ENCODE data around the gene TEAD4.
A peak's percentile ranks its signal among the peaks of the same experiment; 100 is the strongest.

Gene TEAD4

GRCh38 chr12:2959192-2959504 lies at the start of gene TEAD4:
Gene TEAD4 (plus strand): TSS chr12:2959397.
- peak; percentile 17 for DNase-seq

GRCh38 chr12:2912216-2912575 lies 47.0 kb upstream of the TEAD4 start:
- no peak for DNase-seq

- no peak for DNase-seq
These were observed 39.9 kb upstream of the TEAD4 start for GRCh38 chr12:2919249-2919648.

GRCh38 chr12:2922329-2922728 lies 36.9 kb upstream of the TEAD4 start:
- no peak for DNase-seq

GRCh38 chr12:2923057-2923456 lies 36.1 kb upstream of the TEAD4 start:
- DNase-seq = no peak

GRCh38 chr12:2924019-2924418 lies 35.2 kb upstream of the TEAD4 start:
- DNase-seq = no peak

GRCh38 chr12:2925322-2925995 lies 33.7 kb upstream of the TEAD4 start:
- peak; percentile 9 for DNase-seq

GRCh38 chr12:2930865-2931264 lies 28.3 kb upstream of the TEAD4 start:
- no peak for DNase-seq

- DNase-seq = no peak
These were observed 25.6 kb upstream of the TEAD4 start for GRCh38 chr12:2933586-2933985.

GRCh38 chr12:2934371-2934770 lies 24.8 kb upstream of the TEAD4 start:
- DNase-seq = no peak

GRCh38 chr12:2936301-2936700 lies 22.9 kb upstream of the TEAD4 start:
- no peak for DNase-seq

GRCh38 chr12:2937500-2937899 lies 21.7 kb upstream of the TEAD4 start:
- DNase-seq = no peak

- DNase-seq = no peak
These were observed 20.0 kb upstream of the TEAD4 start for GRCh38 chr12:2939191-2939590.

- DNase-seq = no peak
These were observed 18.6 kb upstream of the TEAD4 start for GRCh38 chr12:2940564-2940963.

GRCh38 chr12:2941524-2941923 lies 17.7 kb upstream of the TEAD4 start:
- no peak for DNase-seq

- DNase-seq = peak; percentile 8
These were observed 14.7 kb upstream of the TEAD4 start for GRCh38 chr12:2944401-2945047.

- DNase-seq = no peak
These were observed 9.8 kb upstream of the TEAD4 start for GRCh38 chr12:2949411-2949810.

GRCh38 chr12:2955888-2956287 lies 3.3 kb upstream of the TEAD4 start:
- no peak for DNase-seq

- no peak for DNase-seq
These were observed 1.3 kb upstream of the TEAD4 start for GRCh38 chr12:2957816-2958431.

- DNase-seq = no peak
These were observed 585 bp upstream of the TEAD4 start for GRCh38 chr12:2958432-2959191.

GRCh38 chr12:2959505-2960389 lies 550 bp downstream of the TEAD4 start:
- peak; percentile 9 for DNase-seq

- DNase-seq = no peak
These were observed 1.3 kb downstream of the TEAD4 start for GRCh38 chr12:2960390-2960956.

Data from suppressor macrophage treated with lipopolysaccharide for 4 hours (primary cell).